Renal pelvis (tissue), 4 donors: ENCODE results near the gene HOXB5. TPM values are rescaled to one million over a fixed set of nuclear protein-coding genes. Genes with fewer than 3 reads are reported as not detected.

Source experiments
- DNase-seq: peaks from one replicate; pipeline ENCODE4 v3.0.0-alpha.2; 2013
- polyA plus RNA-seq, 3 donors: library from polyadenylated mRNA; unstranded; fragments of 120-200 nt; gene quantifications; one replicate each; pipeline ENCODE4 v1.2.1, GENCODE V29; 2013; ENCODE audit not compliant: insufficient read length in 3 of 3

Gene HOXB5
- polyA plus RNA-seq, 3 donors: 36.1 to 48.2 (median 47.4) TPM

DNA sequence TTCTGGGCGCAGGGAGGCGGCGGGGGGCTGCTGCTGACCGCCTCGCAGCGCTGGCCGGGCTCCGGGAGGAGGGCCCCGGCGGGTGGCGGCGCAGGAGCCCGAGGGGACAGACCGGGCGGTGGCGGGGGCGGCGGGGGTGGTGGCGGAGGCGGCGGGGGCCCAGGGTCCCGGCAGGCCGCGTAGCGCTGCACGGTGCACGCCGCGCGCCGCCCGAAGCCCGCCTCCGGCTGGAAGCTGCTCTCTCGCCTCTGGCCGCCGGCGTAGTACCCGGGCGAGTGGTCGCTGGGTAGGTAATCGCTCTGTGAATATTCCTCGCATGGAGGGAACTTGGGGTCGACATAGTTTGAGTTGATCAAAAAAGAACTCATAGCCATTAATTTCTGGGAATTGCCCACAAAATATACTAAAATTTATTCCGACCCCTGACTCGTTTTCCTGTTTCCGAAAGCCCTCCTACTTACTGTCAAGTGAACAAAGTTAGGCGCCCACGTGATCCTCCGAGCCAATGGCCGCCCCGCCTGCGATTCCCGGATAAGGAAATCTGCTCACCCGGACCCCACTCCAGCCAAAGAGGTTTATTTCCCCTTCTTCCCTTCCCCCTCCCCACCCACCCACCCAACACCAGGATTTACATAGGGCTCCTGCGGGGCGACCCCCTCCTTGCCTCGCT lies 15.5 kb downstream of the HOXB5 start, which contains the start of gene HOXB4:
TSS of gene HOXB4 (minus strand) at position 405 of the 670 bp plus-strand sequence. CDS start at position 374, 31 bp downstream.
- DNase-seq: peak; percentile 90

DNA sequence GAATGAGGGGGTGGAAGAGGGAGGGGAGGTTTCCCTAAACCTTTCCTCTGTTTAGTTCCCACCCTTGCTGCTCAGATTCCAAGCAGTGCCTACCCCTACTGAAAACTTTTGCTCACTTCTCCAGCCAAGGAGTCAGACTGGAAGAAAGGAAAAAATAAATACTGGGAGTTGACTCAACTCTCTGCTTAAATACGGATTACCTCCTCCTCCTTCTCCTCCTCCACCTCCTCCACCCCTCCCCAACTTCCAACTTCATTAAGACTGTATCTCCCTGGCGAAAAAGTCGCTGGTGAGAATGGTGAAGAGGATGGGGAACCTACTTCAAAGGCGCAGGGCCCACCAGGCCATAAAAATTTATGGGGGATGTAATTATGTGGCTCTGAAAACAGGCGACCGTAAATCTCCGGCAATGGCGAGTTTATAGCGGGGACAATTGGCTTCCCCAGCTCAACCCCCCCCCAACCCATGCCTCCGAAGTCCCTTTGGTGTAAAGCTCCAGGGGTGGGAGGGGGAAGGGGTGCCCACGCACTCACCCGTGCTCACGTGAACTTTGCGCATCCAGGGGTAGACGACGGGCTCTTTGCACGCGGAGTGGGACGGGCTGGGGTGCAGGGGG lies 16.1 kb downstream of the HOXB5 start:
- peak; percentile 96 for DNase-seq

DNA sequence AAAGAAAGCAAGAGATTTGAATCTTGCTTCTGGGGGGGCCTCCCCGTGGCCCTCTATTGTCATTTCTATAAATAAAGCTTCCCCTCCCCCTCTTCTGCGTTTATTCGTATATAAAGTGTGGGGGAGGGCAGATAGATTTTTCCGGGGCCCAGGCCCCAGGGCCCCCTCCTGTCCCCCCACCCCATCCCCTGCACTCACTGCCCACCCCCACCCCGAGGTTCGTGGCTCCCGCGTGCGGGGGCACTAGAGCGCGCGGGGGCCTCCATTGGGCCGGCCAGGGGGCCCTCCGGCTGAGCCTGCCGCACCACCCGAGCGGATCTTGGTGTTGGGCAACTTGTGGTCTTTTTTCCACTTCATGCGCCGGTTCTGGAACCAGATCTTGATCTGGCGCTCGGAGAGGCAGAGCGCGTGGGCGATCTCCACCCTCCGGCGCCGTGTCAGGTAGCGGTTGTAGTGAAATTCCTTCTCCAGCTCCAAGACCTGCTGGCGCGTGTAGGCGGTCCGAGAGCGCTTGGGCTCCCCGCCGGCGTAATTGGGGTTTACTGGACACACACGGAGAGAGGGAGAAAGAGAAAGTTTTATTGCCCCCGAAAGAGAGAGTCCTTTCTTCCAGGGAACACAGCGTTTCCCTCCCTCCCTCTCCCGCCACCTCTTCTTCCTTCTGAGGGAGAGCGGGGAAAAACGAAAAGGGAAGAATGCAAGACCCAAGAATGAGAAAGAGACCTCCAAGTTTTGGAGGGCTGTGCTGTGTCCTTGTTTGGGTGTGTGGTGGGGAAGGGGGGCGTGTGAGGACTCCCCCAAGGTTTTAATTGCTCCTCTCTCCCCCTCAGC lies 16.9 kb downstream of the HOXB5 start:
- DNase-seq: no peak

DNA sequence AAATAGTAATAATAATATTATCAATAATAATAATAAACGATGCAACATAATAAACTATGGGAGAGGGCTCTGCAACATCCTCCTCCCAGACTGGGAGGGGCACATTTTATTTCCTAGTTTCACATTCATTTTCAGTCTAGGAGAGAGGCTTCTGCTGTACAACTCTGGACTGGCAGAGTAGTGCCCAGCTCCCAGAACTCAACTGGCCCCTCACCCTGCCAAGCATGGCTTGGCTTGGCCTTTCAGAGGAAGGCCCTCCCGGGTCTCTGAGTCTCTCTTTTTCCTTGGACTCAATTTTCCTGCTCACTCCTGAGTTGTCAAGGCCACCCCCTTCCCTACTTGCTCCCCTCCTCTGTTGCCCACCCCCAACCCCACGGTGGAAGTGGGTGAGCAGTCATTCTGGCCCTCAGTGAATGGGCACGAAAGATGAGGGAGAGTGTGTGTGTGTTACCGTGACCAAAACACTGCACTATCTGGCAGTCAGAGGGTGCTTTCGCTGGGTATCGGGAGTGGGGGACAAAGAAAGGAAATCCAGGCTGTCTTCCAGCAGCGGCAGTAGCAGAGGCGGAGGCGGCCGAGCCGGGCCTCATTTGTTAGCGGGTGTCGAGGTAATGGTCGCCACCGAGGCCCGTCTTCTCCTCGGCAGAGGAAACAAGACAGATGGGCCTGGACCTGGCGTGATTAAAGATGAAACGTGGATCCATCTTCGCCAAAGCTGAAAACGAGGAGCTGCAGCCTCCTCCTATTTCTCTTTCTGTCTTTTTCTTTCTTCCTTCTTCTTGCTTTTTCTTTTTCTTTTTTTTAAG lies 17.7 kb downstream of the HOXB5 start:
- DNase-seq: no peak

DNA sequence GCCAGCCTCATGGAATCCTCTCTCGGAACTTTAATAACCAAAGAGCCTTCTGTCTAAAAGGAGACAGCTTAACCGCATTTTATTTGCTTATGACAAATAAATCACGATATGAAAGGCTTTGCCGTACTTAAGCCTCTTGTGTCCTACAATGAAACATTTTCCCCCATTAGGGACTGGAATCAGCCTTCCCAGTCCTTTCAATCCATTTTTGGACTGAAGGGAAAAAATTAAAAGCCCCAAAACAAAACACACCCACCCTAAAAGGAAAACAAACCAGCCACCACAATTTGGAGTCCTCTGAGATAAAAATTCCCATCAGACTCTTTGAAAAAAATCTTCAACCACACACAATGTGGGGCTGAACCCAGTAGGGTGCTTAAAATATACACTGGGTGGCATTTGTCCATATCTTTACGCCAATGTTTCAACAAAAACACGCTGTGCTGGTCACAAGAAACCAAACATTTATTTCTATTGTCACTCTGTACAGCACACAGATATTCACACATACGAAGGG lies 18.5 kb downstream of the HOXB5 start:
- no peak for DNase-seq

DNA sequence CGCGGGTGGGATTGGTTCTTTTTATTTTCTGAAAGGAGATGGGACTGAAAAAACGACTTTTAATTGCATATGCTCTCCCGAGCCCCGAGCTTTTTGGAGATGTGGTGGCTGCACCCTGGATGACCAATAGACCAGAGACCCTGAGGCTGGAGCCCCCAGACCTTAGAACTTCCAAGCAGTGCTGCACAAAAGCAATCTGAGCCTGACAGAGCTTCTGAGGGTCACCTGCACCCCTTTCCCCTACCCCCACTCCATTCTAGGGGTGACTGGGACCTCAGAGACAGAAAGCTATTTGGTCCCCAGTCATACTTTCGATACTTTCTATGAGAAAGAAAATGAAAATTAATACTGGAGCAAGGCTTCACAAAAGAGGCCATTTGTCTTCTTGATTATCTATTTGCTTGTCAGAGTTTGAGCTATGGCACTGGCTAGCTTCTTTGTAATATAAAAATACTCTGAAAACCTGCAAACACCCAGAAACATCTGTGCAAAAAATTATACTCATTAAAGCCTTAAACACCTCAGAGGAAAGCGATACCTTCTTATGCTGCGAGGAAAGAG lies 19.0 kb downstream of the HOXB5 start:
- no peak for DNase-seq

DNA sequence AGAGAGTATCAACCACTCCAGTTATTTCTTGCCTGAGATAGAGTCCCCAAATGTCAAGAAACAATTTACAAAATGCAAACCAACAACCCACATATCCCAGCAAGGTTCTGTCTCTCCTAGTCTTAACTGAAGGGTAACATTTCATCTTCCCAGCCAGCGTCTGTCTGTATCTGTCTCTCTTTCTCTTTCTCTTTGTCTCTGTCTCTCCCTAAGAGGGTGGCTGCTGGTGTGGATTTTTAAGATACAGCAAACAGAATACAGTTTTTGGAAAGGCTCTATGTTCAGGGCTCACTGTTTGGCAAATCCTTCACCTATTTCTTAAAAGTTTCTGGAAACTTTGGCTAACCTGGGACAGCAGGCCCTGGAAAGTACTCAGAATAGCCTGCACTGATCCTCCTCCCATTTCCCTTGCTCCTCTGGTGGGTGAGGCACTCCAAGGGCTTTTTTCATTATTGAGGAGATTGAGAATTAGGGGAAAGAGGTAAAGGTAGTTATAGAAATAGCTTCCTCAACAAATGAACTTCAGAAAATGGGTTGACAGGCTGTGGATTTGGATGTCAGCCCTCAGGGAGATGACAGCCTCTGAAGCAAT lies 21.7 kb downstream of the HOXB5 start:
- DNase-seq: no peak

DNA sequence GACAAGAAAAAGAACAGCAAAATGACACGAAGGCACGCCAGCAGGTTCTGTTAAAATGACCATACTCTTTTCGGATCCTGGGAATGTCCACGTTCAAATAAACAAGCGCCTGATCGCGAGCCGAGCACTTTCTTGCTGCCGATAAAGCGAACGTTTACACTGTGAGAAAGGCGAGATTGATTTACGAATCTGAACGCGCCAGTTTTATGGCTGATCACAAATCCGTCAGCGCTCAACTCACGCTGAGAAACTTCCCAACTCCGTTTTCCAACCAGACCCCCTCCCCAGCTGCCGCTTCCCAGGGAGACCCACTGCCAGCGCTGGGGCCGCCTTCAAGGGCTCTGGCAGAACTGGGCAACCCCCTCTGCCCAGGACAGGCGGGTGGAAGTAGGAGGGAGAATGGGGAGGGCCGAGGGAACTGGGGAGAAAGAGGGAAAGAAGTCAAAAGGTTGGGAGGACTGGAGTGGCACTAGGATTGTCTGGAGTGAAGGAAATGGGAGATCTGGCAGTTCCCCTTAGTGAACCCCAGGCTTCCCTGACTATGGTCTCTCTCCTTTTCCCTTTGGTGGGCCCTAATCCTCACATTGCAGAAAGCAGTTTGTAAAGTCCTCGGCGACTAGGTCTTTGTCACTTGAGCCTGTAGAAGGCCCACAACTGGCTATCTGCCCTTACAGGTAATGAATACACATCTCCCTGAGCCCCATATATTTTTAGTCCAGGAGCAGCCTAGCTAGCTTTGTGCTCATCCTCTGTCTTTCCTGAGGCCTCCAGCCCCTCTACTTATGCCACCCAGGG lies 22.4 kb downstream of the HOXB5 start:
- no peak for DNase-seq

DNA sequence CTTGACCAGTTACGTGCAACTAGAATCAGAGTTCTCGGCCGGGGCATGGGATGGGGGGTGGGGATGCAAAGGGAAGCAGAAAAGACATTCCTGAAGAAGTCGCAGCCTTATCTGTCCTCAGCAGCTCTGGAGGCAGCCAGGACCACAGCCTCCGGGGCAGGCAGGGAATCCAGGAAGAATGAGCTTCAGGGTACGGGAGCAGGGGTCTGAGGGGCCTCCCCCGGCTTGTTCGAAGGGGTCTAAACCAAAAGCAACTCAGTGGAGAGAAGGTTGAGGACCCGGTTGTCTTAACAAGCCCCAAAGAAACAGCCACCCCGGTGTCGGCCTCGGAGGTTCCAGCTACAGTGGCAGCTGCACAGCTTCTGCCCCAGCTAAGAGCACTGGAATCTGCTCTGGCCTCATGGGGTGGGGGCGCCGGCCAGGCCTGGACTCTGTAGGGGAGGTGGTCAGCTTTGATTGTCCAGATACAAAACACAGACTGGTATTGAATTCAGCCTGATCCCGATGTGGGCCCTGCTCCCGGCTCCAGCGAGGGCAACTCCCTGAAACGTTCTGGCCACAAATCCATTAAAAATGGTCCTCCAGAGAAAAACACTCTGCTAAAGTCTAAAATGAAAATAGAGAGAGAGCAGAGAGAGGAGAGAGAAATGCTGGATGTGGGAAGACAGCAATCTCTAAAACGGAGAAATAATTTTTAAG lies 23.1 kb downstream of the HOXB5 start:
- DNase-seq: no peak

DNA sequence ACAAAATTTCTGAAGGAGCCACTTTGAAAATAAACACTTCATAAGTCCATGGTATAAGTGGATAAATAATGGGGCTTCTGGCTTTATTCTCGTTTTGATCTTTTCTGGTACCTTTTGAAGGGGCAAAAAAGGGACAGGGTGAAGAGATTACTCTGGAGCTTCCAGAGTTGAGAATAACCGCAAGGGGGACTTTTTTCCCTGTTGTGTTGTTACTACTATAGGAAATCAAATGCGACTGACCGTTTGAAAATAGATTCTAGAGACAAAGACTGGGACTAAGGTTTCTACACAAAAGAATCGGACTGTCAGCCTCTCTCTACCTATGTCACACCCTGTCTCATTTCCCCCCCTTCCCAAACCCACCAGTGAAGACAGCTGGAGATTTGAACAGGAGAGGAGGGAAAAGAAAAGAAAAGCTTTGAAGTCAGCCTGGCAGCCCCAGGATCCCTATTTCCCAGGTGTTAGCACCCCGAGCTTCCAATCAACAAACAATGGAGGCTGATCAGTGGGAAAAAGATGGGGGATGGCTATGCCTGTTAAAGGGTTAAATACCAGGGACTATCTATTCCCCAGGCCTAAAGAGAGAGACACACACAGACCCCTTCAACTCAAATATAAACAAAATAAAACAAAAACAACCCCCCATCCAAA lies 23.8 kb downstream of the HOXB5 start:
- no peak for DNase-seq

DNA sequence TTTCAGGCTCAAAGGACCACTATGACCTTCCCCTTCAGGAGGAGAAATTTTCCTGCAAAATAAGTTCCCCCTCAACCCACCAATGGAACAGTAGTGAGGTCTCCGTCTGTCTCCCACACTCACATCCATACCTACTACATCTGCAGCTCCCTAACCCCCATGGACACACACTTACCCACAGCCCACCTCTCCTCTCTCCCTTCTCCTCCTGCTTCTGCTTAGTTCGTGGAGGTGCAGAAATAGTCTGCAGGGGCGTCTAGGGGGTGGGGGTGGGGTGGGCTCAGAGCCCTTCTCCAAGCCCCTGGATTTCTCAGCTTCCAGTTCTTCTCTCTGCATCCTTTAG lies 24.4 kb downstream of the HOXB5 start:
- DNase-seq: no peak

DNA sequence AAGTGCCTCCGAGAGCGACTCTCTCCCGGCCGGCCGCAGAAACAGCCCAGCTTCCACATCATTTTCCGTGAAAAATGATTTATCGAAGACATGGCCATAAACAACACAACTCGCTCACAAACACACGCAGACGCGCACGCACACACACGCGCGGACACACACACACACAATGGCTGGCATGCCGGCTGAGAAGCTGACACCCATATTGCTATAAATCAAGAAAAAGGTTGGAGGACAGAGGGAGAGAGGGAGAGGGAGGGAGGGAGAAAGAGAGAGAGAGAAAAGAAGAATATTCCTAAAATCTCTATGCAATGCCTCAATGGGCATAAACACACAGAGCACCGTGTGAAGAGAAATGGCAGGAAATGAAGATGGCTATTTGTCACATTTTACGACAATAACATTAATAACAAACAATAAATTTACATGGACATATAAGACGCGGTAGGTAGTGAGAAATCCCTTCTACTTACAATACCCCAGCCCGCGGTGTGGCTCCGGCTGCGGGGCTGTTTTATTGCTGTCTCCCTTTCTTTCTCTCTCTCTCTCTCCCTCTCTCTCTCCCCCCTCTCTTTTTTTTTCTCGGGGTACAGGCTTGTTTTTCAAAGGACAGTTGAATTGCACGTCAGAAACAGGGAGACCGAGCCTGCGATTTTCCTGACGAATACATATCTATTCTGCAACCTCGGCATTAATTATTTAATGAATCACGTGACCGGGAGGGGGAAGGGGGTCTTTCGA lies 24.9 kb downstream of the HOXB5 start:
- DNase-seq: no peak

DNA sequence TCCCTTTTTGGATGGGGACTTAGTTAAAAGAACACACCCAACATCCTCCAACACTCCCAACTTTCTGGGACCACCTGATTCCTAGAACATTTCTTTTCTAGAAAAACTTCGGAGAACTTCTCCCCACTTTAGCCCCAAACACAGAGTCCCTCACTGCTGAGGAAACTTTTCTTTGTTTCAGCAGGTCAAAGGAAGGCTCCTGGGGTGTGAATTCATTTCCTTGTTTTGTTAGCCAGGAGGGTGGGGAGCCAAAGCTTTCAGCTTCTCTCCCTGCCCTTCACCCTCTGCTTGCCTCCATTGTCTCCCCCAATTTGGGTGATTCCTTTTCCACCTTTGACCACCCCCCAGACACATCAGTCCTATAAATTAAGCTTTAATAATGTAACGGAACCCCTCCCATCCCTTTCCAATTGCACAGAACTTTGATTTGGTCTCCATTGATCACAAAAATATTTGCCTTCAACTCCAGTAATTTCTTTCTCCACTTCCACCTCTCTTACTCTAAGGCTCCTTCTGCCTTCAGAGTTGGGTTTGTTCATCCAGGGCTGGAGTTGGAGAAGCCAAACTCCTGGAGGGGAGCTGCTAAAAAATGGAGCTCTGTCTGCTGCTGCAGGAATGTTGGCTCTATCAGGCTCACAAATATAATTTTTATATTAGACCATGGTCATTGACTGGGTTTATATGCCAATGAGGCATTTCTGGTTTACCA lies 25.8 kb downstream of the HOXB5 start:
- no peak for DNase-seq

DNA sequence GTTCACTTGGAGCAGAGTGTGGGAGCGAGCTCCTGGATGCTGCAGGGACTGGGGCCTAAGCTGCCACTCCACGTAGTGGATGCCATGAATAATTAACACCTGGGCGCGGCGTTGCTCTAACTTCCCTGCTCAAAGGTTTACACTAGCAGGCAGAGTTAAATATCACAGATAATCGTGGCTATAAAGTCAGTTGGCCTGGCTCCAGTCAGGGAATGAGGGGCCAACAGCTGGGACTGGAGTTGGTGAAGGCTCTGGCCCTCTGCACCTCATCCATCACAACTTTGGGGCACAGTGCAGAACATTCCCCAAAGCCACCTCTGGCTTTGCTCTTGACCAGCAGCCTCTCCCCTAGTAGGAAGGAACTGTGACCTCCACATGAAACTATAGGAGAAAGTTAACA lies 26.4 kb downstream of the HOXB5 start:
- no peak for DNase-seq

DNA sequence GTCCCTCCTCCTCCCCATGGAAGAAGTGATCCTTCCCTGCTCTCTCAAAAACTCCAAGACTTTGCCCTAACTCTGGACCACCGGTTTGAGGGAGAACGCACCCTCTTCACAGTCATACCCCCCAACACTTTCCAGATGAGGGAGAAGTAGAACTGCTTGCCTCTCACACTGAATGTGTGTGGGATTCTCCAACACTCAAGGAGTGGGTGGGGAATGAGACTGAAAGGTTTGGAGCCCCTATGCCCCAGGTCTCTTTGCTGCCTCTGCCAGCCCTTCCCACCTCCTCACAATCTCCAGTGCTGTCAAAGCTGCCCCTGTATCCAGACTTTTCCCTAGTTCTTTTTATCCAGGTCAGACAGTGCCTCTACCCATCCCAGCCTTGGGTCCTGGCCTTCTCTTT lies 26.9 kb downstream of the HOXB5 start:
- DNase-seq: no peak

DNA sequence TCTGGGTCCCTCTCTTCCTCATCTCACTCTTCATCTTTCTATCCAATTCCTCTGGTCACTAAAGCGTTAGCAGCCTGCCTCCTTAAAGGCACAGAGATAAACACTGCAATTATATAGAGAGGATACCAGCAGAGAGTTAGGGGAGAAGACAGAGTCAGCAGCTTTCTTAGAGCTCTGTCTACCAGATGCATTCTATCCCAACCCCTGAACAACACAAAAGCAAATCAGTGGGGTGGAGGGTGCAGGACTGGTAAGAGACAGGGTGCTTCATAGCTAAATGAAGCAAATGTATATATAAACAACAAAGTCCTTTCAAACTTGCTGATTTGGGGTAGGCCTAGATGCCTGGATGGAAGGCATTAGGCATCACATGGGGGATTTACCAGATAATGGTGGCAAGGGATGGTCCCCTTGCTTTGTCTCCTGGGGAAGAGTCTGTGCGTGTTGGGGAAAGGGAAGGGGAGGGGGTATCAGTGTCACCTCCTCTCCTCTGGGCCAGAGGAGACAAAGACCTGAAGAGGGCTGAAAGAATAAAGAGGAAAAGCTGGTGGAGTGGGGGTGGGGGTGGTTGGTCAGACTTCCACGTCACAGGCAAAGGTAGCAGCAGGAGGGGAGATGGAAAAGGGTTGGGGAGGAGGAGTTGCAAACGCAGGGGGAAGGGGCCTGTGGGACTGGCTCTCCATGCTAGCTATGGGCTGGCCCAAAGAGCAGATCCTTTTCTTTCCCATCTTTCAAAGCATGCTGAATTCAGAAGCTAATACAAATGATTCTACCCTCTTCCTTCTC lies 27.5 kb downstream of the HOXB5 start:
- DNase-seq: no peak

DNA sequence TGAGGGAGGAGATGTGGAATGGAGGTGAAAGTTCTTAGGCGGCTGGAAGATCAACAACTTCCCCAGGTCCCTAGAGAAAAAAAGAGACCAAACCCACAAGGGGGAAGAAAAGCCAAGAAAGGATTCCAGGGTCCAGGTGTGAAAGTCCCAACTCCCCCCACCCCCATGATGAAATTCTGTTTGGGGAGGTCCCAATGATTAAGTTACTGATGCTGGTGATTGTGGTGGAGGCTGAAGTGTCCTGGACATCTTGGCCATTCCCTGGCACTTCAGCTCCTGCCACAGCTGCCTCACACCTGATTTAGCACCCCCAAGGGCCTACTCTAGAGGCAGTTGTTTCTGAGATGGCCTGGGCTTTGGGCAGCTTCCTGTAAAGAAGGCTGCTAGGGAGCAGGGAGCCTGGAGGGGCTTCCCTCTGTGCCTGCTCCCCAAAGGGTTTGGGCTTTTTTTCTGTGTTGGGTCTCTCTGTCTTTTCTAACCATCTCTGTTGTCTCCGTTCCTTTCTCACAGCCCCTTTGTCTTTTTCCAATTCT lies 28.5 kb downstream of the HOXB5 start:
- no peak for DNase-seq
